Measurements from ENCODE around the gene LGALS3.

DNA sequence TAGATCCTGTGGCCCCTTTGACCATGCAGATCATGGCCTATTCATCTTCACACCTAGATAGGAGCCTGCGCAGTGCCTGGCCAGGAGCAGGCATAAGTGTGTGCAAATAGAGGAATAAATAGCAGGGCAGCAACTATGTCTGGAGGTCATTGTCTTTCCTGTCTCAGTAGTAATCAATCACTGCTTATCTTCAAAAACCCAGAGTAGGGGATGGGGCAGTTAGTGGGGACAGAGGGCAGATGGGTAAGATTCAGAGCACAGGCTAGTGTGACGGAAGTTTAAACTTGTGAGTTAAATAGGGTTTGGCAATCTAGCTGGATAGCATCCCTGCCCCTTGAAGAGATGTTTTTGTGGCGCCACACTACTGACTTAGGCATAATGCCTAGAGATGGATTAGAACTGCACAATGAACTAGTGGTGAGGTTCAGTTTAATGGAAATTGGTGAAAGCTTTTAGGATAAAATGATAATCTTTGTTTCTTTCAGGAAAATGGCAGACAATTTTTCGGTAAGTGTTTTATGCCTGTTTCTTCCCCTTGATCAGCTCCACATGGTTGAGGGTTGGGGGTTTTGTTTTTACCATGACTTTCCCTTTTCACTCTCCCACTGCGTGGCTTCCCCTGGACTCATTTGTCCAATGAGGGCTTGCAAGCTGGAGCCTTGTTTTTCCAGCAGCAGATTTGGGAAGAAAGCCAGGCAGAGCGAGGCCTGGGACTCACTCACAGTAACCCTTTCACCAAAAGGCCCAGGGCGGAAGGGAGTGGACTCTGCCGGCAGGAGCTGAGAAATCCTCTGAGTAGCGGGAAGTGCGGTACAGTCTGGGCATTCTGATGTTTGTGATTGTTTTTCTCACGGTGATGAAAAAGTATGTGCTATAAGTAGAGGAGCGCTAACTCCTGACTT, 8.1 kb downstream of the LGALS3 start:
- no peak for TF ChIP-seq POLR2A (IDR thresholded peaks at IDR 0.05)
- TF ChIP-seq, protein P1, sequence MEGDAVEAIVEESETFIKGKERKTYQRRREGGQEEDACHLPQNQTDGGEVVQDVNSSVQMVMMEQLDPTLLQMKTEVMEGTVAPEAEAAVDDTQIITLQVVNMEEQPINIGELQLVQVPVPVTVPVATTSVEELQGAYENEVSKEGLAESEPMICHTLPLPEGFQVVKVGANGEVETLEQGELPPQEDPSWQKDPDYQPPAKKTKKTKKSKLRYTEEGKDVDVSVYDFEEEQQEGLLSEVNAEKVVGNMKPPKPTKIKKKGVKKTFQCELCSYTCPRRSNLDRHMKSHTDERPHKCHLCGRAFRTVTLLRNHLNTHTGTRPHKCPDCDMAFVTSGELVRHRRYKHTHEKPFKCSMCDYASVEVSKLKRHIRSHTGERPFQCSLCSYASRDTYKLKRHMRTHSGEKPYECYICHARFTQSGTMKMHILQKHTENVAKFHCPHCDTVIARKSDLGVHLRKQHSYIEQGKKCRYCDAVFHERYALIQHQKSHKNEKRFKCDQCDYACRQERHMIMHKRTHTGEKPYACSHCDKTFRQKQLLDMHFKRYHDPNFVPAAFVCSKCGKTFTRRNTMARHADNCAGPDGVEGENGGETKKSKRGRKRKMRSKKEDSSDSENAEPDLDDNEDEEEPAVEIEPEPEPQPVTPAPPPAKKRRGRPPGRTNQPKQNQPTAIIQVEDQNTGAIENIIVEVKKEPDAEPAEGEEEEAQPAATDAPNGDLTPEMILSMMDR (IDR thresholded peaks at IDR 0.05) = no peak

Data from transverse colon (tissue), 3 donors.